Transverse colon (tissue), 1 donor: ENCODE data around the gene RAB3D.

Source experiments
- EP300 ChIP-seq: sonication (generic); formaldehyde crosslinking; IDR thresholded peaks from one replicate; pipeline ENCODE4 v1.6.1; 2017; ENCODE audit warnings: antibody characterized with exemption, low read depth
- POLR2A ChIP-seq: fragments of 450-650 bp; IDR thresholded peaks from one replicate; pipeline ENCODE4 v1.6.1; 2016; ENCODE audit warnings: antibody characterized with exemption, mild to moderate bottlenecking, moderate library complexity

DNA sequence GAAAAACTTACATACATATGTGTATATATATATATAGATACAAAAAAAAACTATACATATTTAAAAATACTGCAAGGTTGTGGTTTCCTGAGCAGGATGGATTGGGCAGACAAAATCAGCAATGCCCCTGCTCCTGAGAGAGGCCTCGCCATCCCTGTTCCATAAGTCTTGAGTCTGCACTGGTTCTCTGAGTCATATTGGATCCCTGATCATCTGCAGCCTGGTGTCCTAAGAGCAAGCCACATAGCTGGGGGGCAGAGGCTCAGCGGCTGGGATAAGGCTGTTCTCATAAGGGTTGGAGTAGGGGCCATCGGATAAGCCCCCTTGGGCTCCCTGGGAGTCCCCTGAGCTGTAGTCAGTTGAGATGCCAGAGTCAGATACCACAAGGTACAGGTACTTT, 38.3 kb upstream of the RAB3D start:
- TF ChIP-seq EP300 (no peak), POLR2A (no peak)
